ENCODE measurements around the gene TTYH2. TPM values are rescaled to one million over a fixed set of nuclear protein-coding genes. Genes with fewer than 3 reads are reported as not detected.

Gene TTYH2
- polyA plus RNA-seq, 3 donors, result 12.3 to 57.4 (median 18.7) TPM

DNA sequence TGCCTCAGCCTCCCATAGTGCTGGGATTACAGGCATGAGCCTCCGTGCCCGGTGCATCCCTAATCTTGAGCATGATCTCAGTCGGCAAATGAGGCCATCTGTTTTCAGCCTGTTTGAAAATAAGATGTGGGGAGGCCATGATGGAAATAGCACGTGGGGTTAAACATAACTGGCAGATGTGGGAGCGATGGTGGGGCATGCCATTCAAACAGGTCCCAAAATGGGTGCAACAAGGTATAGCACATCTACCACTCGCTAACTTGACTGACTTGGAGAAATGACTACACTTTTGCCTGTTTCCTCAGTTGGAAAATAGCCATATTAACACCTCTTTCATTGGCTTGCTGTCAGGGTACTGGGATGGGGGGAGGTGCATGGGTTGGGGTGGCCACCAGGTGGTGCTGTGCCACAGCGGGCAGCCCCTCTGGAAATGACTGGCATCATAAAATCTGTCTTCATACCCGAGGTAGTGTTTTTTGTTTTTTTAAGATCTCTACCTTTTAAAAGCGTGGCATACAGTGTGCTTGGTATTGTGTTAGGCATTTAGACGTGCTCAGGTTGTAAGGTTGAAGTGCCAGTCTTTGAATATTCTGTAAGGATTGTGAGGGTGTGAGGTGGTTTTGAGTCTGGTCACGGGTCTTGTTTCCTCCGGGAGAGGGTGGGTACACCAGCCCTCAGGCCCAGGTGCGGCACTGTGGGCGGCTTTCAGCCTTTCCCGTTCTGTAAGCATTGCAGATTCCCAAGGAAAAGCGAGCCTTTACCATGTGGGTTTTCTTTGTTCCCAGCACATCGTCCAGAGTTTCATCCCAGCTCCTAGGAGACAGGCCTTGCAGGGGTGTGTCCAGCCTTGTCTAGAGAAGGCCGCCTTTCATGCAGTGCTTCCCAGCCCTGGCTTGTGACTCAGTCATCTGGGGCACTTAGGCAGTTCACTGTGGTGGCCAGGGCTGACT lies 2.9 kb upstream of the TTYH2 start:
- Histone ChIP-seq H3K9me3 (replicated peaks in 1 of 2; ENCODE audit: control insufficient read depth in 1 of 2, insufficient read depth in 1 of 2, low read length in 2 of 2) (no peaks in the 10 kb centered on the region), H3K36me3 (replicated peaks in 1 of 2; ENCODE audit: control insufficient read depth in 1 of 2, insufficient read depth in 2 of 2, low read length in 2 of 2) (peaks cover 47 to 59% of the 10 kb centered on the region in 2 donors), H3K27ac (ENCODE audit: low read depth in 1 of 2, low read length in 2 of 2) (peak overlapping the region in 1 of 2 donors; percentile 84), H3K79me2 (ENCODE audit: insufficient read depth, low read length) (peaks cover 84% of the 10 kb centered on the region), H3K9ac (ENCODE audit: insufficient read depth, low read length, poor library complexity, severe bottlenecking) (no peak overlapping the region), H4K20me1 (ENCODE audit: insufficient read depth, low read length) (peaks cover 87% of the 10 kb centered on the region), H3K4me1 (ENCODE audit: control insufficient read depth in 1 of 2, insufficient read depth in 2 of 2, low read length in 2 of 2) (peaks cover 34 to 49% of the 10 kb centered on the region in 2 donors), H3K4me2 (replicated peaks; ENCODE audit: extremely low read depth, low read length, poor library complexity, severe bottlenecking) (peak overlapping the region; percentile 92), H3K27me3 (ENCODE audit: control insufficient read depth in 2 of 2, insufficient read depth in 2 of 2, low read length in 2 of 2) (no peaks in the 10 kb centered on the region), H3K4me3 (replicated peaks in 1 of 3; ENCODE audit: low read depth in 2 of 3, low read length in 3 of 3) (peak overlapping the region in 1 of 3 experiments; percentile 96), H2AFZ (ENCODE audit: insufficient read depth, low read depth, low read length, poor library complexity, severe bottlenecking) (no peak overlapping the region)
- H3K27me3 Mint-ChIP-seq (ENCODE audit: low read depth in 3 of 3), result no peaks in the 10 kb centered on the region
- TF ChIP-seq, protein P1, sequence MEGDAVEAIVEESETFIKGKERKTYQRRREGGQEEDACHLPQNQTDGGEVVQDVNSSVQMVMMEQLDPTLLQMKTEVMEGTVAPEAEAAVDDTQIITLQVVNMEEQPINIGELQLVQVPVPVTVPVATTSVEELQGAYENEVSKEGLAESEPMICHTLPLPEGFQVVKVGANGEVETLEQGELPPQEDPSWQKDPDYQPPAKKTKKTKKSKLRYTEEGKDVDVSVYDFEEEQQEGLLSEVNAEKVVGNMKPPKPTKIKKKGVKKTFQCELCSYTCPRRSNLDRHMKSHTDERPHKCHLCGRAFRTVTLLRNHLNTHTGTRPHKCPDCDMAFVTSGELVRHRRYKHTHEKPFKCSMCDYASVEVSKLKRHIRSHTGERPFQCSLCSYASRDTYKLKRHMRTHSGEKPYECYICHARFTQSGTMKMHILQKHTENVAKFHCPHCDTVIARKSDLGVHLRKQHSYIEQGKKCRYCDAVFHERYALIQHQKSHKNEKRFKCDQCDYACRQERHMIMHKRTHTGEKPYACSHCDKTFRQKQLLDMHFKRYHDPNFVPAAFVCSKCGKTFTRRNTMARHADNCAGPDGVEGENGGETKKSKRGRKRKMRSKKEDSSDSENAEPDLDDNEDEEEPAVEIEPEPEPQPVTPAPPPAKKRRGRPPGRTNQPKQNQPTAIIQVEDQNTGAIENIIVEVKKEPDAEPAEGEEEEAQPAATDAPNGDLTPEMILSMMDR (IDR thresholded peaks at IDR 0.05), result peak; percentile 94
- peak overlapping the region; percentile 57 to 74 for H3K4me3 Mint-ChIP-seq
- intact Hi-C loops (cut with micrococcal nuclease), result loop anchor here (2.0 to 5.0 kb wide), 5 partner anchors 37 to 150 kb away; partner anchors contain the start of gene BTBD17 (in 1 of the 2)
- H3K9me3 Mint-ChIP-seq, result peaks cover 0 to 2% (median 0%) of the 10 kb centered on the region in 7 donors
- H3K27ac Mint-ChIP-seq, result peak overlapping the region in 4 of 7 donors; percentile 30 to 84 (median 54)
- peak; percentile 57 to 71 (median 65) for DNase-seq
- H3K4me1 Mint-ChIP-seq, result peaks cover 60% of the 10 kb centered on the region
- WGBS (ENCODE audit: insufficient coverage), result 73% methylated on average over 15 of the region's 18 CpGs
- peaks cover 38 to 60% of the 10 kb centered on the region in 2 donors for H3K36me3 Mint-ChIP-seq

DNA sequence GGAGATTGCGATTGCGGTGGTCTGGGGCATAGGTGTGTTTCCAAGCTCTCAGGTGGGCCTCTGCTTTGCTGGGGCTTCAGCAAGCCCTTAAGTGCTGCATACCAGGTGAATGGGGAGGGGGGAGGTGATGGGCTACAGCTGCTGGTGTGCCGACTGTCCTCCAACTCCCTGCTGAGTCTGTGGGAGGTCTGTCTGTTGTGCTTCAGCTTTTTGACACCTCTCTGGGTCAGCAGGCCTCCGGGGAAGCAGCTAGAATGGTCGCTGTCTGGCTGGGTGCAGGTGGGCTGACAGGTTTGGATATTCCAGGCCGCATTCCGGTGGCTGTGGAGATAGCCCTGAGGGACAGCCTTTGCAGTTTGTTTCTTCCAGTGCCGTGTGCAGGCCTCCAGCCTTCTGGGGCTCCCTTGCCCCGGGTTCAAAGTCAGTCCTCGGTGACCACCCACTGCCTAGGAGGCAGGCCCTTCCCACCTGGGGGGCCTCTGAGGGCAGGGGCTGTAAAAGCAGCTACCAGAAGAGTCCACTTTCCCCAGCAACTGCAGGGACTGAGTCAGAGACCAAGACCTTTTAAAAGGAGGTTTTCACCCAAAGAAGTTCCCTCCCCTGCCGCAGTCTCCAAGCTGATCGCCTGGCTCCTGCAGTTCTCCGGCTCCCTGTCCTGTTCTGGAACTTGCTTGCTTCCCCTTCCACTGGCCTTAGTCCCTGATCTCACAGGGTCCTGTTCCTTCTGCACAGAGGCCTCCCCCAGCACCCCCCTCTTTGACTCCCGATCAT lies 2.0 kb upstream of the TTYH2 start:
- H3K27ac Mint-ChIP-seq, result peak overlapping the region; percentile 93 to 99 (median 97)
- no peak for DNase-seq
- H3K9me3 Mint-ChIP-seq, result peaks cover 0 to 2% (median 0%) of the 10 kb centered on the region in 7 donors
- H3K36me3 Mint-ChIP-seq, result peaks cover 39 to 60% of the 10 kb centered on the region in 2 donors
- peak overlapping the region; percentile 92 for H3K4me2 ChIP-seq (replicated peaks; ENCODE audit: extremely low read depth, low read length, poor library complexity, severe bottlenecking)
- TF ChIP-seq, protein P1 (IDR thresholded peaks at IDR 0.05), result no peak
- no peak overlapping the region for H2AFZ ChIP-seq (ENCODE audit: insufficient read depth, low read depth, low read length, poor library complexity, severe bottlenecking)
- peak overlapping the region; percentile 84 to 85 for H3K27ac ChIP-seq (ENCODE audit: low read depth in 1 of 2, low read length in 2 of 2)
- H3K4me3 Mint-ChIP-seq, result peak overlapping the region; percentile 99
- WGBS (ENCODE audit: insufficient coverage), result 88% methylated on average over 13 of the region's 14 CpGs
- H3K4me3 ChIP-seq (replicated peaks in 1 of 3; ENCODE audit: low read depth in 2 of 3, low read length in 3 of 3), result peak overlapping the region; percentile 56 to 96 (median 71)
- H4K20me1 ChIP-seq (ENCODE audit: insufficient read depth, low read length), result peaks cover 87% of the 10 kb centered on the region
- peaks cover 34 to 54% of the 10 kb centered on the region in 2 donors for H3K4me1 ChIP-seq (ENCODE audit: control insufficient read depth in 1 of 2, insufficient read depth in 2 of 2, low read length in 2 of 2)
- no peaks in the 10 kb centered on the region for H3K27me3 Mint-ChIP-seq (ENCODE audit: low read depth in 3 of 3)
- peaks cover 84% of the 10 kb centered on the region for H3K79me2 ChIP-seq (ENCODE audit: insufficient read depth, low read length)
- peak overlapping the region; percentile 85 for H3K9ac ChIP-seq (ENCODE audit: insufficient read depth, low read length, poor library complexity, severe bottlenecking)
- no peaks in the 10 kb centered on the region for H3K27me3 ChIP-seq (ENCODE audit: control insufficient read depth in 2 of 2, insufficient read depth in 2 of 2, low read length in 2 of 2)
- no peaks in the 10 kb centered on the region for H3K9me3 ChIP-seq (replicated peaks in 1 of 2; ENCODE audit: control insufficient read depth in 1 of 2, insufficient read depth in 1 of 2, low read length in 2 of 2)
- peaks cover 61% of the 10 kb centered on the region for H3K4me1 Mint-ChIP-seq
- H3K36me3 ChIP-seq (replicated peaks in 1 of 2; ENCODE audit: control insufficient read depth in 1 of 2, insufficient read depth in 2 of 2, low read length in 2 of 2), result peaks cover 42 to 58% of the 10 kb centered on the region in 2 donors
- intact Hi-C loops (cut with micrococcal nuclease), result loop anchor here (2.0 to 5.0 kb wide), 5 partner anchors 36 to 149 kb away; partner anchors contain the start of gene BTBD17 (in 1 of the 2)
